Mononuclear cell (primary cell): Measurements from ENCODE around the gene ARAP2. TPM values are rescaled to one million over a fixed set of nuclear protein-coding genes. Genes with fewer than 3 reads are reported as not detected.

Source experiments
- H3K27me3 ChIP-seq: 2 replicates; pipeline ENCODE4 v1.6.0; 2011; ENCODE audit warnings: low read length, control low read depth; ENCODE audit not compliant: insufficient read depth
- H3K4me1 ChIP-seq: 2 replicates; pipeline ENCODE4 v1.5.1; 2011; ENCODE audit warnings: mild to moderate bottlenecking, low read length, control low read depth; ENCODE audit not compliant: insufficient read depth
- H3K4me3 ChIP-seq: 2 replicates; pipeline ENCODE4 v1.5.1; 2011; ENCODE audit warnings: mild to moderate bottlenecking, low read length, moderate library complexity
- H3K9me3 ChIP-seq: 2 replicates; pipeline ENCODE4 v1.5.1; 2011; ENCODE audit warnings: low read depth, mild to moderate bottlenecking, control low read depth, low read length
- total RNA-seq: library from RNA; depleted of rRNA; stranded (reverse); fragments of >200 nt; gene quantifications from one replicate; pipeline ENCODE4 v1.2.3, GENCODE V29; 2012

Gene ARAP2
- total RNA-seq, result 201 TPM

- H3K27me3 ChIP-seq, result no peaks in the 10 kb centered on the region
- no peaks in the 10 kb centered on the region for H3K9me3 ChIP-seq
Observed at GRCh38 chr4:36244257-36245082, at the start of gene ARAP2. Gene ARAP2, minus strand, starts transcription at chr4:36244514. Its CDS starts 15,028 bp downstream, at chr4:36229486.

GRCh38 chr4:36292556-36293188 lies 48.4 kb upstream of the ARAP2 start:
- Histone ChIP-seq H3K4me3 (no peak overlapping the region), H3K4me1 (no peaks in the 10 kb centered on the region), H3K27me3 (no peaks in the 10 kb centered on the region), H3K9me3 (no peaks in the 10 kb centered on the region)

More at GRCh38 chr4:36244257-36245082, at the start of gene ARAP2:
- H3K4me3 ChIP-seq, result peak within 1 kb of the TSS; percentile 85
- peaks cover 10% of the 10 kb centered on the region for H3K4me1 ChIP-seq

GRCh38 chr4:36290641-36291040 lies 46.3 kb upstream of the ARAP2 start:
- no peak overlapping the region for H3K4me3 ChIP-seq
- no peaks in the 10 kb centered on the region for H3K27me3 ChIP-seq
- no peaks in the 10 kb centered on the region for H3K9me3 ChIP-seq
- H3K4me1 ChIP-seq, result no peaks in the 10 kb centered on the region

GRCh38 chr4:36288731-36289426 lies 44.6 kb upstream of the ARAP2 start:
- Histone ChIP-seq H3K27me3 (no peaks in the 10 kb centered on the region), H3K4me3 (no peak overlapping the region), H3K4me1 (no peaks in the 10 kb centered on the region), H3K9me3 (no peaks in the 10 kb centered on the region)

- Histone ChIP-seq H3K4me3 (no peak overlapping the region), H3K9me3 (no peaks in the 10 kb centered on the region), H3K27me3 (no peaks in the 10 kb centered on the region), H3K4me1 (no peaks in the 10 kb centered on the region)
Observed at GRCh38 chr4:36286481-36286871, 42.2 kb upstream of the ARAP2 start.

- Histone ChIP-seq H3K4me3 (no peak overlapping the region), H3K27me3 (no peaks in the 10 kb centered on the region), H3K4me1 (no peaks in the 10 kb centered on the region), H3K9me3 (no peaks in the 10 kb centered on the region)
Observed at GRCh38 chr4:36285784-36286480, 41.6 kb upstream of the ARAP2 start.

GRCh38 chr4:36283912-36284465 lies 39.7 kb upstream of the ARAP2 start:
- Histone ChIP-seq H3K4me3 (no peak overlapping the region), H3K9me3 (no peaks in the 10 kb centered on the region), H3K27me3 (no peaks in the 10 kb centered on the region), H3K4me1 (peaks cover 6% of the 10 kb centered on the region)

GRCh38 chr4:36282503-36283030 lies 38.3 kb upstream of the ARAP2 start:
- H3K4me1 ChIP-seq, result peaks cover 6% of the 10 kb centered on the region
- H3K4me3 ChIP-seq, result peak overlapping the region; percentile 22

GRCh38 chr4:36281384-36282106 lies 37.2 kb upstream of the ARAP2 start, which contains the start of gene DTHD1:
Gene DTHD1, plus strand, starts transcription at chr4:36281616. Its CDS starts 143 bp downstream, at chr4:36281759.
- H3K4me3 ChIP-seq, result peak within 1 kb of the TSS; percentile 22
- H3K4me1 ChIP-seq, result peaks cover 6% of the 10 kb centered on the region
- no peaks in the 10 kb centered on the region for H3K9me3 ChIP-seq
- H3K27me3 ChIP-seq, result no peaks in the 10 kb centered on the region

More at GRCh38 chr4:36282503-36283030, 38.3 kb upstream of the ARAP2 start:
- Histone ChIP-seq H3K27me3 (no peaks in the 10 kb centered on the region), H3K9me3 (no peaks in the 10 kb centered on the region)

GRCh38 chr4:36280555-36280954 lies 36.2 kb upstream of the ARAP2 start:
- Histone ChIP-seq H3K4me3 (no peak overlapping the region), H3K4me1 (peaks cover 6% of the 10 kb centered on the region), H3K27me3 (no peaks in the 10 kb centered on the region), H3K9me3 (no peaks in the 10 kb centered on the region)

- Histone ChIP-seq H3K27me3 (no peaks in the 10 kb centered on the region), H3K4me1 (peaks cover 6% of the 10 kb centered on the region), H3K9me3 (no peaks in the 10 kb centered on the region), H3K4me3 (no peak overlapping the region)
Observed at GRCh38 chr4:36278789-36279188, 34.5 kb upstream of the ARAP2 start.

GRCh38 chr4:36277533-36277932 lies 33.2 kb upstream of the ARAP2 start:
- Histone ChIP-seq H3K4me1 (peaks cover 6% of the 10 kb centered on the region), H3K4me3 (no peak overlapping the region), H3K27me3 (no peaks in the 10 kb centered on the region), H3K9me3 (no peaks in the 10 kb centered on the region)

- no peak overlapping the region for H3K4me3 ChIP-seq
- H3K9me3 ChIP-seq, result no peaks in the 10 kb centered on the region
- H3K27me3 ChIP-seq, result no peaks in the 10 kb centered on the region
- no peaks in the 10 kb centered on the region for H3K4me1 ChIP-seq
Observed at GRCh38 chr4:36274158-36274557, 29.8 kb upstream of the ARAP2 start.

- Histone ChIP-seq H3K27me3 (no peaks in the 10 kb centered on the region), H3K4me1 (no peaks in the 10 kb centered on the region), H3K9me3 (no peaks in the 10 kb centered on the region), H3K4me3 (no peak overlapping the region)
Observed at GRCh38 chr4:36273276-36273675, 29.0 kb upstream of the ARAP2 start.
